ENCODE data around the gene TMC1.

- TF ChIP-seq, protein P1, sequence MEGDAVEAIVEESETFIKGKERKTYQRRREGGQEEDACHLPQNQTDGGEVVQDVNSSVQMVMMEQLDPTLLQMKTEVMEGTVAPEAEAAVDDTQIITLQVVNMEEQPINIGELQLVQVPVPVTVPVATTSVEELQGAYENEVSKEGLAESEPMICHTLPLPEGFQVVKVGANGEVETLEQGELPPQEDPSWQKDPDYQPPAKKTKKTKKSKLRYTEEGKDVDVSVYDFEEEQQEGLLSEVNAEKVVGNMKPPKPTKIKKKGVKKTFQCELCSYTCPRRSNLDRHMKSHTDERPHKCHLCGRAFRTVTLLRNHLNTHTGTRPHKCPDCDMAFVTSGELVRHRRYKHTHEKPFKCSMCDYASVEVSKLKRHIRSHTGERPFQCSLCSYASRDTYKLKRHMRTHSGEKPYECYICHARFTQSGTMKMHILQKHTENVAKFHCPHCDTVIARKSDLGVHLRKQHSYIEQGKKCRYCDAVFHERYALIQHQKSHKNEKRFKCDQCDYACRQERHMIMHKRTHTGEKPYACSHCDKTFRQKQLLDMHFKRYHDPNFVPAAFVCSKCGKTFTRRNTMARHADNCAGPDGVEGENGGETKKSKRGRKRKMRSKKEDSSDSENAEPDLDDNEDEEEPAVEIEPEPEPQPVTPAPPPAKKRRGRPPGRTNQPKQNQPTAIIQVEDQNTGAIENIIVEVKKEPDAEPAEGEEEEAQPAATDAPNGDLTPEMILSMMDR (IDR thresholded peaks at IDR 0.05) = peak; percentile 39 to 47 (median 42)
- TF ChIP-seq POLR2AphosphoS5 (IDR thresholded peaks at IDR 0.05) = no peak
- no peak for TF ChIP-seq POLR2A (IDR thresholded peaks at IDR 0.05)
These were observed 350.3 kb downstream of the TMC1 start for GRCh38 chr9:72871685-72872084.

All from breast epithelium (tissue), 3 donors.